Fibroblast of lung (primary cell): ENCODE data around the gene GLOD5. TPM values are rescaled to one million over a fixed set of nuclear protein-coding genes. Genes with fewer than 3 reads are reported as not detected.

Experiments
- DNase-seq, 2 donors: peaks; one replicate each; pipeline versions ENCODE4 v3.0.0 to v3.0.0-alpha.2; 2010; ENCODE audit warnings: low read depth in 2 of 2
- H2AFZ ChIP-seq: 2 replicates; pipeline ENCODE4 v1.5.1; 2012; ENCODE audit warnings: low read length, control low read depth, inconsistent platforms
- H3K27ac ChIP-seq: 2 replicates; pipeline ENCODE4 v1.5.1; 2011; ENCODE audit warnings: low read length, control low read depth; ENCODE audit not compliant: insufficient read depth
- H3K27me3 ChIP-seq: 2 replicates; pipeline ENCODE4 v1.5.1; 2011; ENCODE audit warnings: mild to moderate bottlenecking, low read length; ENCODE audit not compliant: control insufficient read depth, insufficient read depth
- H3K36me3 ChIP-seq: 2 replicates; pipeline ENCODE4 v1.5.1; 2011; ENCODE audit warnings: low read length; ENCODE audit not compliant: control insufficient read depth, insufficient read depth
- H3K4me1 ChIP-seq: 2 replicates; pipeline ENCODE4 v1.5.1; 2011; ENCODE audit warnings: low read length; ENCODE audit not compliant: control insufficient read depth, insufficient read depth; ENCODE audit errors: extremely low read depth
- H3K4me2 ChIP-seq: 2 replicates; pipeline ENCODE4 v1.5.1; 2011; ENCODE audit warnings: low read length, control low read depth; ENCODE audit not compliant: insufficient read depth; ENCODE audit errors: extremely low read depth
- H3K4me3 ChIP-seq, 4 experiments: fragments of 200-600 bp in 1 of 4; sonication (generic) in 1 of 4; replicated peaks in 1 of 4; 2 replicates each; pipeline ENCODE4 v1.5.1; 2011 to 2016; ENCODE audit warnings: low read length in 4 of 4, low read depth in 3 of 4, mild to moderate bottlenecking in 3 of 4, control low read depth in 2 of 4, inconsistent platforms in 1 of 4, mixed read lengths in 1 of 4; ENCODE audit not compliant: insufficient read depth in 1 of 4; ENCODE audit errors: control extremely low read depth in 1 of 4
- H3K79me2 ChIP-seq: 2 replicates; pipeline ENCODE4 v1.5.1; 2012; ENCODE audit warnings: mild to moderate bottlenecking, low read length, inconsistent platforms; ENCODE audit not compliant: control insufficient read depth, insufficient read depth
- H3K9ac ChIP-seq: 2 replicates; pipeline ENCODE4 v1.5.1; 2011; ENCODE audit warnings: mild to moderate bottlenecking, low read length, control low read depth; ENCODE audit not compliant: insufficient read depth
- H3K9me3 ChIP-seq: 2 replicates; pipeline ENCODE4 v1.5.1; 2012; ENCODE audit warnings: low read depth, low read length; ENCODE audit not compliant: control insufficient read depth, insufficient read depth
- H4K20me1 ChIP-seq: 2 replicates; pipeline ENCODE4 v1.5.1; 2011; ENCODE audit warnings: low read length; ENCODE audit not compliant: control insufficient read depth, insufficient read depth; ENCODE audit errors: extremely low read depth
- EZH2 ChIP-seq: IDR thresholded peaks from 2 replicates; pipeline ENCODE4 v1.5.1; 2012; ENCODE audit warnings: low read length, control low read depth, mild to moderate bottlenecking; ENCODE audit errors: missing control alignments
- polyA plus RNA-seq, 2 donors: library from polyadenylated mRNA; depleted of rRNA in 1 of 2; stranded (reverse) in 1 of 2; unstranded in 1 of 2; fragments of >200 nt; gene quantifications; 2 replicates each; pipeline ENCODE4 v1.2.1, GENCODE V29; 2011 to 2012; ENCODE audit warnings: missing spikeins in 1 of 2
- total RNA-seq: library from RNA; depleted of rRNA; stranded (reverse); fragments of >200 nt; gene quantifications from 2 replicates; pipeline ENCODE4 v1.2.1, GENCODE V29; 2014
- TF ChIP-seq, protein P1 (sequence below), 2 donors: IDR thresholded peaks in 1 of 2; conservative IDR thresholded peaks in 1 of 2; 1 replicate in 1 of 2; 2 replicates in 1 of 2; pipeline ENCODE4 v1.5.1; 2011 to 2012; ENCODE audit warnings: low read length in 2 of 2, control low read depth in 1 of 2, inconsistent platforms in 1 of 2, low read depth in 1 of 2, mild to moderate bottlenecking in 1 of 2

GLOD5 gene
- total and polyA plus RNA-seq, 2 donors (not counting 1 experiment from before 2014, with no cell fraction given) = not detected

GRCh38 chrX:48787505-48788443 is 26.2 kb downstream of the GLOD5 start:
- H3K9ac ChIP-seq = no peak overlapping the region
- no peaks in the 10 kb centered on the region for H3K9me3 ChIP-seq
- no peak overlapping the region for H3K4me2 ChIP-seq
- DNase-seq = no peak
- H3K27me3 ChIP-seq = no peaks in the 10 kb centered on the region
- H3K79me2 ChIP-seq = no peaks in the 10 kb centered on the region
- no peaks in the 10 kb centered on the region for H3K36me3 ChIP-seq
- no peak overlapping the region for H2AFZ ChIP-seq
- H3K4me3 ChIP-seq = no peak overlapping the region
- H3K27ac ChIP-seq = no peak overlapping the region
- no peaks in the 10 kb centered on the region for H3K4me1 ChIP-seq
- no peaks in the 10 kb centered on the region for H4K20me1 ChIP-seq
- TF ChIP-seq EZH2 = no peak

- no peak overlapping the region for H3K27ac ChIP-seq
- no peaks in the 10 kb centered on the region for H3K79me2 ChIP-seq
- H3K9me3 ChIP-seq = no peaks in the 10 kb centered on the region
- H3K4me2 ChIP-seq = no peak overlapping the region
- DNase-seq = no peak
- no peaks in the 10 kb centered on the region for H3K36me3 ChIP-seq
- TF ChIP-seq, protein P1, sequence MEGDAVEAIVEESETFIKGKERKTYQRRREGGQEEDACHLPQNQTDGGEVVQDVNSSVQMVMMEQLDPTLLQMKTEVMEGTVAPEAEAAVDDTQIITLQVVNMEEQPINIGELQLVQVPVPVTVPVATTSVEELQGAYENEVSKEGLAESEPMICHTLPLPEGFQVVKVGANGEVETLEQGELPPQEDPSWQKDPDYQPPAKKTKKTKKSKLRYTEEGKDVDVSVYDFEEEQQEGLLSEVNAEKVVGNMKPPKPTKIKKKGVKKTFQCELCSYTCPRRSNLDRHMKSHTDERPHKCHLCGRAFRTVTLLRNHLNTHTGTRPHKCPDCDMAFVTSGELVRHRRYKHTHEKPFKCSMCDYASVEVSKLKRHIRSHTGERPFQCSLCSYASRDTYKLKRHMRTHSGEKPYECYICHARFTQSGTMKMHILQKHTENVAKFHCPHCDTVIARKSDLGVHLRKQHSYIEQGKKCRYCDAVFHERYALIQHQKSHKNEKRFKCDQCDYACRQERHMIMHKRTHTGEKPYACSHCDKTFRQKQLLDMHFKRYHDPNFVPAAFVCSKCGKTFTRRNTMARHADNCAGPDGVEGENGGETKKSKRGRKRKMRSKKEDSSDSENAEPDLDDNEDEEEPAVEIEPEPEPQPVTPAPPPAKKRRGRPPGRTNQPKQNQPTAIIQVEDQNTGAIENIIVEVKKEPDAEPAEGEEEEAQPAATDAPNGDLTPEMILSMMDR (conservative IDR thresholded peaks at IDR 0.05 in 1 of 2, IDR thresholded peaks at IDR 0.05 in 1 of 2; ENCODE audit: low read depth in 1 of 2, low read length in 2 of 2) = no peak
- no peak for TF ChIP-seq EZH2
- no peaks in the 10 kb centered on the region for H4K20me1 ChIP-seq
- no peaks in the 10 kb centered on the region for H3K4me1 ChIP-seq
- no peak overlapping the region for H3K9ac ChIP-seq
- H3K27me3 ChIP-seq = no peaks in the 10 kb centered on the region
- H2AFZ ChIP-seq = no peak overlapping the region
- H3K4me3 ChIP-seq = no peak overlapping the region
Measured at GRCh38 chrX:48789366-48790220, 28.0 kb downstream of the GLOD5 start.

- no peaks in the 10 kb centered on the region for H3K4me1 ChIP-seq
- H4K20me1 ChIP-seq = no peaks in the 10 kb centered on the region
- DNase-seq = no peak
- no peaks in the 10 kb centered on the region for H3K36me3 ChIP-seq
- no peak overlapping the region for H3K4me2 ChIP-seq
- TF ChIP-seq EZH2 = no peak
- TF ChIP-seq, protein P1 (conservative IDR thresholded peaks at IDR 0.05 in 1 of 2, IDR thresholded peaks at IDR 0.05 in 1 of 2; ENCODE audit: low read depth in 1 of 2, low read length in 2 of 2) = no peak
- no peak overlapping the region for H3K9ac ChIP-seq
- no peaks in the 10 kb centered on the region for H3K27me3 ChIP-seq
- H2AFZ ChIP-seq = no peak overlapping the region
- no peaks in the 10 kb centered on the region for H3K79me2 ChIP-seq
- no peak overlapping the region for H3K27ac ChIP-seq
- no peaks in the 10 kb centered on the region for H3K9me3 ChIP-seq
- no peak overlapping the region for H3K4me3 ChIP-seq
Measured at GRCh38 chrX:48790477-48790876, 28.9 kb downstream of the GLOD5 start.
